Measurements from ENCODE around the gene CRYZL1. TPM values are rescaled to one million over a fixed set of nuclear protein-coding genes. Genes with fewer than 3 reads are reported as not detected.

CRYZL1 gene
- total RNA-seq, 3 donors from 2014 or later = 20.8 to 23.0 (median 22.8) TPM

DNA sequence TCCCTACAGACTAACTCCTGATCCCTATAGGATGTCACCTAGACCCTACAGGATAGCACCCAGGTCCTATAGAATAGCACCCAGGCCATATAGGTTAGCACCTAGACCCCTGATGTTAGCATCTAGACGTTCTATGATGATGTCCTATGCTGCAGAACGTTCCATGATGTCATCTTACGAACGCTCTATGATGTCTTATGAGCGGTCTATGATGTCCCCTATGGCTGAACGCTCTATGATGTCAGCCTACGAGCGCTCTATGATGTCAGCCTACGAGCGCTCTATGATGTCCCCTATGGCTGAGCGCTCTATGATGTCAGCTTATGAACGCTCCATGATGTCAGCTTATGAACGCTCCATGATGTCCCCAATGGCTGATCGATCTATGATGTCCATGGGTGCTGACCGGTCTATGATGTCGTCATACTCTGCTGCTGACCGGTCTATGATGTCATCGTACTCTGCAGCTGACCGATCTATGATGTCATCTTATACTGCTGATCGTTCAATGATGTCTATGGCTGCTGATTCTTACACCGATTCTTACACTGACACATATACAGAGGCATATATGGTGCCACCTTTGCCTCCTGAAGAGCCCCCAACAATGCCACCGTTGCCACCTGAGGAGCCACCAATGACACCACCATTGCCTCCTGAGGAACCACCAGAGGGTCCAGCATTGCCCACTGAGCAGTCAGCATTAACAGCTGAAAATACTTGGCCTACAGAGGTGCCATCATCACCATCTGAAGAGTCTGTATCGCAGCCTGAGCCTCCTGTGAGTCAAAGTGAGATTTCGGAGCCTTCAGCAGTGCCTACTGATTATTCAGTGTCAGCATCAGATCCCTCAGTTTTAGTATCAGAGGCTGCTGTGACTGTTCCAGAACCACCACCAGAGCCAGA lies 89.2 kb downstream of the CRYZL1 start:
- no peak for DNase-seq
- peaks cover 63% of the 10 kb centered on the region for H3K36me3 Mint-ChIP-seq (ENCODE audit: insufficient read depth)
- H3K9me3 Mint-ChIP-seq = no peaks in the 10 kb centered on the region
- H3K27me3 Mint-ChIP-seq (ENCODE audit: low read depth) = no peaks in the 10 kb centered on the region
- H3K4me1 Mint-ChIP-seq (ENCODE audit: low read depth) = peaks cover 45% of the 10 kb centered on the region
- H3K4me3 Mint-ChIP-seq = no peak overlapping the region
- ATAC-seq = peak; percentile 25 to 30

DNA sequence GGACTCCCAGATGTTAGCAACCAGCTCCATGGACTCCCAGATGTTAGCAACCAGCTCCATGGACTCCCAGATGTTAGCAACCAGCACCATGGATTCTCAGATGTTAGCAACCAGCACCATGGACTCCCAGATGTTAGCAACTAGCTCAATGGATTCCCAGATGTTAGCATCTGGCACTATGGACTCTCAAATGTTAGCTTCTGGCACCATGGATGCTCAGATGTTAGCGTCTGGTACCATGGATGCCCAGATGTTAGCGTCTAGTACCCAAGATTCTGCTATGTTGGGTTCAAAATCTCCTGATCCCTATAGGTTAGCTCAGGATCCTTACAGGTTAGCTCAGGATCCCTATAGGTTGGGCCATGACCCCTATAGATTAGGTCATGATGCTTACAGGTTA lies 89.9 kb downstream of the CRYZL1 start:
- H3K9me3 Mint-ChIP-seq = no peaks in the 10 kb centered on the region
- no peaks in the 10 kb centered on the region for H3K27me3 Mint-ChIP-seq (ENCODE audit: low read depth)
- H3K4me3 Mint-ChIP-seq = no peak overlapping the region
- DNase-seq (no peak), ATAC-seq (no peak)
- peaks cover 59% of the 10 kb centered on the region for H3K36me3 Mint-ChIP-seq (ENCODE audit: insufficient read depth)
- peaks cover 44% of the 10 kb centered on the region for H3K4me1 Mint-ChIP-seq (ENCODE audit: low read depth)

DNA sequence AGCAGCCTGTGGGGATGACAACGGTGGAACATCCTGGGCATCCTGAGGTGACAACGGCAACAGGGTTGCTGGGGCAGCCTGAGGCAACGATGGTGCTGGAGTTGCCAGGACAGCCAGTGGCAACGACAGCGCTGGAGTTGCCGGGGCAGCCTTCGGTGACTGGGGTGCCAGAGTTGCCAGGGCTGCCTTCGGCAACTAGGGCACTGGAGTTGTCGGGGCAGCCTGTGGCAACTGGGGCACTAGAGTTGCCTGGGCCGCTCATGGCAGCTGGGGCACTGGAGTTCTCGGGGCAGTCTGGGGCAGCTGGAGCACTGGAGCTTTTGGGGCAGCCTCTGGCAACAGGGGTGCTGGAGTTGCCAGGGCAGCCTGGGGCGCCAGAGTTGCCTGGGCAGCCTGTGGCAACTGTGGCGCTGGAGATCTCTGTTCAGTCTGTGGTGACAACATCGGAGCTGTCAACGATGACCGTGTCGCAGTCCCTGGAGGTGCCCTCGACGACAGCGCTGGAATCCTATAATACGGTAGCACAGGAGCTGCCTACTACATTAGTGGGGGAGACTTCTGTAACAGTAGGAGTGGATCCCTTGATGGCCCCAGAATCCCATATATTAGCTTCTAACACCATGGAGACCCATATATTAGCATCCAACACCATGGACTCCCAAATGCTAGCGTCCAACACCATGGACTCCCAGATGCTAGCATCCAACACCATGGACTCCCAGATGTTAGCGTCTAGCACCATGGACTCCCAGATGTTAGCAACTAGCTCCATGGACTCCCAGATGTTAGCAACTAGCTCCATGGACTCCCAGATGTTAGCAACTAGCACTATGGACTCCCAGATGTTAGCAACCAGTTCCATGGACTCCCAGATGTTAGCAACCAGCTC lies 90.5 kb downstream of the CRYZL1 start:
- no peak overlapping the region for H3K4me3 Mint-ChIP-seq
- no peak for ATAC-seq
- H3K4me1 Mint-ChIP-seq (ENCODE audit: low read depth) = peaks cover 40% of the 10 kb centered on the region
- no peaks in the 10 kb centered on the region for H3K27me3 Mint-ChIP-seq (ENCODE audit: low read depth)
- H3K36me3 Mint-ChIP-seq (ENCODE audit: insufficient read depth) = peaks cover 53% of the 10 kb centered on the region
- H3K9me3 Mint-ChIP-seq = no peaks in the 10 kb centered on the region
- DNase-seq = no peak

DNA sequence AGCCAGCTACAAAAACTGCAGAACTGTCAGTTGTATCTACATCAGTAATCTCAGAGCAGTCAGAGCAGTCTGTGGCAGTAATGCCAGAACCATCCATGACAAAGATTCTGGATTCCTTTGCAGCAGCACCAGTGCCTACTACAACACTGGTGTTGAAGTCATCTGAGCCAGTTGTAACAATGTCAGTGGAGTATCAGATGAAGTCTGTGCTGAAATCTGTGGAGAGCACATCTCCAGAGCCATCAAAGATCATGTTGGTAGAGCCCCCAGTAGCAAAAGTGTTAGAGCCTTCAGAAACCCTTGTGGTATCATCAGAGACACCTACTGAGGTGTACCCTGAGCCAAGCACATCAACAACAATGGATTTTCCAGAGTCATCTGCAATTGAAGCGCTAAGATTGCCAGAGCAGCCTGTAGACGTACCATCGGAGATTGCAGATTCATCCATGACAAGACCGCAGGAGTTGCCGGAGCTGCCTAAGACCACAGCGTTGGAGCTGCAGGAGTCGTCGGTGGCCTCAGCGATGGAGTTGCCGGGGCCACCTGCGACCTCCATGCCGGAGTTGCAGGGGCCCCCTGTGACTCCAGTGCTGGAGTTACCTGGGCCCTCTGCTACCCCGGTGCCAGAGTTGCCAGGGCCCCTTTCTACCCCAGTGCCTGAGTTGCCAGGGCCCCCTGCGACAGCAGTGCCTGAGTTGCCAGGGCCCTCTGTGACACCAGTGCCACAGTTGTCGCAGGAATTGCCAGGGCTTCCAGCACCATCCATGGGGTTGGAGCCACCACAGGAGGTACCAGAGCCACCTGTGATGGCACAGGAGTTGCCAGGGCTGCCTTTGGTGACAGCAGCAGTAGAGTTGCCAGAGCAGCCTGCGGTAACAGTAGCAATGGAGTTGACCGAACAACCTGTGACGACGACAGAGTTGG lies 91.4 kb downstream of the CRYZL1 start:
- no peaks in the 10 kb centered on the region for H3K27me3 Mint-ChIP-seq (ENCODE audit: low read depth)
- no peak for ATAC-seq
- H3K36me3 Mint-ChIP-seq (ENCODE audit: insufficient read depth) = peaks cover 46% of the 10 kb centered on the region
- DNase-seq = no peak
- H3K4me3 Mint-ChIP-seq = no peak overlapping the region
- no peaks in the 10 kb centered on the region for H3K9me3 Mint-ChIP-seq
- H3K4me1 Mint-ChIP-seq (ENCODE audit: low read depth) = peaks cover 40% of the 10 kb centered on the region

DNA sequence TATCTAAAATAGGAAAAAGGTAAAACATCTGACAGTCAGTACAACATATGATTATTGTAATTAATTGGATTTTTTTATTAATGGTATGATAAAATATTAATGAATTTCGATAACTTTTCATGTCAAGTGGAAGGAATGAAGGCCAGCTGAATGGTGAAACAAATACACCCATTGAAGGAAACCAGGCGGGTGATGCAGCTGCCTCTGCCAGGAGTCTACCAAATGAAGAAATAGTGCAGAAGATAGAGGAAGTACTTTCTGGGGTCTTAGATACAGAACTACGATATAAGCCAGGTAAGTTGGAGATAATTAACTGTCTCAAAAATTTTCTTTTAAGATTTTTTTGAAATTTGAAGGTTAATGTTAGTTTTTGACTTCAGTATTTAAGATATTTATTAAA lies 95.5 kb downstream of the CRYZL1 start:
- DNase-seq (no peak), ATAC-seq (no peak)
- Mint-ChIP-seq H3K4me3 (peak overlapping the region; percentile 69), H3K27me3 (ENCODE audit: low read depth) (no peaks in the 10 kb centered on the region), H3K9me3 (no peaks in the 10 kb centered on the region), H3K4me1 (ENCODE audit: low read depth) (peaks cover 31% of the 10 kb centered on the region), H3K36me3 (ENCODE audit: insufficient read depth) (peaks cover 21% of the 10 kb centered on the region)

DNA sequence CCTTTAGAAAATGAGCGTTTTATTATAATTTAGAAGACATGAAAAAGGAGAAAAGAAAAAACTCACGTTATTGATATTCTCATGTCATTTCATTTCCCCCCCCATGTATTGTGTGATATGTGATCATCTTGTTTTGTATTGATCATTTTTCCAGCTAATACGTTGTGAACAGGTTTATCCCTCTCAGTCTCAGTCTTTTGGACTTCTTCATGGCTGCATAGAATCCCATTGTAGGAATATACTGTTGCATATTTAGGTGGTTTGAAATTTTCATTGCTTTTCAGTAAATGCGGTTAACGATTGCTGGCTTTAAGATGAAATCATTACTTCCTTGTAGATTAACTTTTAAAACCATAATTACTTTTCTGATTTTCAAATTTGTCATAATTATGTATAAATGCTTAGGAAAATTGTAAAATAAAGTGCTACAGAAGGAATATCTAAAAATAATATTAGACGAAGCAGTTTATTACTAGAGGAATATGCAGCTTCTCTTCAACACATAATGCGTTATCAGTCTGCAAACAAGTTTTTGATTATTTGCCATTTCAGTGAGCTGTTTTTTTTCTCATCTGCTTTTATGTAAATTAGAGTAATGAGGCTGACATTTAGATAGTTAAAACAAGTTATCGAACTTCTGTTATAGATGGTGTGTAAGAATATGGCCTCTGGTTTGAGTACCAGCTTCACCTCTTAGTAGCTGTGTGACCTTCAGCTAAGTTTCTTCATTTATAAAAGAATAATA lies 96.9 kb downstream of the CRYZL1 start:
- DNase-seq (no peak), ATAC-seq (no peak)
- Mint-ChIP-seq H3K27me3 (ENCODE audit: low read depth) (no peaks in the 10 kb centered on the region), H3K4me1 (ENCODE audit: low read depth) (peaks cover 39% of the 10 kb centered on the region), H3K4me3 (peak overlapping the region; percentile 99), H3K9me3 (no peaks in the 10 kb centered on the region), H3K36me3 (ENCODE audit: insufficient read depth) (peaks cover 17% of the 10 kb centered on the region)

DNA sequence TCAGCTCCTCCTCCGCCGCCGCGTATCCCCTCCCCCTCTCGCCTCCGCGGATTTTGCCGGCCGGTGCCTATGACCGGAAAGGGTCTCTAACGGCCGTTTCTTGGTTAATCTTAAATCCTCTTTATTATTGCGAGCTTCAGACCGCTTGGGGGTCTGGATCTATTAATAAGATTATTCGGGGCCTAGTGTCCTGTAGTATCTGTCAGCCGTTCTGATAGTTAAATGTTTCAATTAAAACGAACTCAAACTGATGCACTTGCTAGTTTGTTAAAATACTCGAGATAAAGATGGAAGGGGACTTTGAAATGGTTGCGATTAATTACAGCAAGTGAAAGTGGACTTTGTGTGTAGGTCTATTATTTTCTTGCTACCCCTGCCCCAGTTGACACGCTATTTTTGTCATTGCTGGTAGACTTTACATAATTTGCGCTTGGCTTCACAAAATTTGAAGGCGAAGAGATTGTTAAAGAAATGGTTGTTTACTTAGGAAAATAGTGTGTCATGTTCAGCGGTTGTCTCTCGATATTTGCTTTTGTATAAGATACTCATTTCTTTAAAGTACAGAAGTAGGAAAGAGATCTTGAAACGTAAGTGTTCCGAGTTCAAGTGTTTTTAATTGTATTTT lies 97.9 kb downstream of the CRYZL1 start:
- DNase-seq = peak; percentile 54
- Mint-ChIP-seq H3K36me3 (ENCODE audit: insufficient read depth) (peaks cover 7% of the 10 kb centered on the region), H3K4me3 (peak overlapping the region; percentile 99), H3K9me3 (no peaks in the 10 kb centered on the region), H3K4me1 (ENCODE audit: low read depth) (peaks cover 36% of the 10 kb centered on the region), H3K27me3 (ENCODE audit: low read depth) (no peaks in the 10 kb centered on the region)
- ATAC-seq = no peak

DNA sequence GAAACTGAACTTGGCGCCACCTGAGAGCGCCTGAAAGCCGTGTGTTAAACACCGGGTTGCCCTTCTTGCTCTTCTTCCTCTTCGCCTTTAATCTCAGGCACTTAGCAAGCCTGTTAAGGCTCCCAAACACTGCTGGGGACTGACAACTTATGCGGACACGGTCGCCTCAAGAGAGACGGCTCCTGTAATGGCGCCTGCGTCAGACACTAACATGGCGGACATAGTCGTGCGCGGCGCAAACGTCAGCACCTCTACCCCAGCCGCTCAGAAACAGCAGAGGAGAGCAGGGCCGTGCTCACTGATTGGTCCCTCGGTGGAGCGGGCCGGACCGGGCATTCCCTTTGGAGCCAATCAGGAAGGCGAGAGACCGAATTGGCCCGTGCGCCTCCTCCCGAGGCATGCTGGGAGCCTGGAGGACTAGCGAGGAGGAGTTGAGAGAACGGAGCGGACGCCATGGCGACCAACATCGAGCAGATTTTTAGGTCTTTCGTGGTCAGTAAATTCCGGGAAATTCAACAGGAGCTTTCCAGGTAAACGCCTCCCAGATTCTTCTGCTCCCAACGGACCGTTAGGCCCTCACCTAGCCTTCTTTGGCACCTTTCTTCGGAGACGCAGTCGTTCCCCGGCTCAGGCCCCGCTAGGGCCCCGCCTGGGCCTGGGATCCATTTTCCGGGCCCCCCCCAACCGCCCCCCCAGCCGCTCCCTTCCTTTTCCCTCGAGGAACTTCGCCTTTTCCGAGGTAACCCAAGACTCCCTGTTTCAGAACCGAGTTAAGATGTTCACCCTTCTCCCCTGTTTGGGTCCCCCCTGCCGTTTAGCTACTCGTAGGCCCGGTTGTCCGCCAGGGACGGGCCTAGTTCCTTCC lies 98.7 kb downstream of the CRYZL1 start, which contains the start of gene SON:
Gene SON (plus strand): TSS at position 399 of the 865 bp plus-strand sequence. CDS start 55 bp downstream, at position 454.
- peaks cover 36% of the 10 kb centered on the region for H3K4me1 Mint-ChIP-seq (ENCODE audit: low read depth)
- ATAC-seq (peak; percentile 92 to 95), DNase-seq (peak; percentile 95)
- H3K4me3 Mint-ChIP-seq = peak within 1 kb of the TSS; percentile 99
- H3K27me3 Mint-ChIP-seq (ENCODE audit: low read depth) = no peaks in the 10 kb centered on the region
- H3K36me3 Mint-ChIP-seq (ENCODE audit: insufficient read depth) = peaks cover 1% of the 10 kb centered on the region
- H3K9me3 Mint-ChIP-seq = no peaks in the 10 kb centered on the region

DNA sequence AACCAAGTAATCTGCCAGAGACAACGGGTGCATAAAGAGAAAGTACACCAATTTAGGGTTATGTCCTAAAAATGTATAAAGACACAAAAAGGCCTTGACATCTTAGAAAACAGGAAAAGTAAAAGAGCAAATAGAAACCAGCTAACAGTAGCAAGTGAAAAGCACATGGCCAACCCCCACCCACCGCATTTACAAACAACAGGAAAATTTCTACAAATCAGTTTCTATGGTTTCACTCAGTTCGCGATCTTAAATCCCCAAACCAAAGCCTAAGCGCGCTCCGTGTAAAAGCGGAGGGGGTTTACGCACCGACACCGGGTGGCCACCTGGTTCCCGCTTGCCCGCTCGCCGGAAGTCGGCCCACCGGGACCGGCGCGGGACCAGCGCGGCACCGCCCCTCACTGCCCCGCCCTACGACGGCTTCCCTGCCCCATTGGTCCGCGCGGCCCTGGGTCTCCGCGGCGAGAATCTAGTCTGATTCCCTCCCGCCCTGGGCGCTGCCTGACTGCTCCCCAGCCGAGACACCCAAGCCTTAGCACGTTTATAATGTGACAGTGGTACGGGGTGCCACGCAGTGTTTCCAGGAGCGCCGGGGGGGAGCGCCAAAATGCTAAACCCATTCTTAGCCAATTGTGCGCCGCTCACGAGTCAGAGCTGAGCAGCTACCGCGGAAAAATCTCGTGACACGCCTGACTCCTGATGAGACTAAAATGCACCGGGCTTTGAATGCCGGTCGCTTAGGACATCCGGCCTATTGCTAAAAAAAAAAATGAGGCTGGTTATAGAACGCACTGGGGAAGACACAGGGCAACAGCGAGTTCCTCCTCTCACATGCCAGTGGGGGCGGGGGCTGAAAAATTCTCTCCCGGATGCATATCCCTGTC lies 99.5 kb downstream of the CRYZL1 start, which contains the start of gene GART:
Gene GART (minus strand): TSS at position 362 of the 884 bp plus-strand sequence. CDS start 2,802 bp downstream, outside the sequence.
- Mint-ChIP-seq H3K27me3 (ENCODE audit: low read depth) (no peaks in the 10 kb centered on the region), H3K4me1 (ENCODE audit: low read depth) (peaks cover 36% of the 10 kb centered on the region), H3K4me3 (peak within 1 kb of the TSS; percentile 99), H3K9me3 (no peaks in the 10 kb centered on the region), H3K36me3 (ENCODE audit: insufficient read depth) (peaks cover 8% of the 10 kb centered on the region)
- peak; percentile 72 to 74 for ATAC-seq
- peak; percentile 74 for DNase-seq

DNA sequence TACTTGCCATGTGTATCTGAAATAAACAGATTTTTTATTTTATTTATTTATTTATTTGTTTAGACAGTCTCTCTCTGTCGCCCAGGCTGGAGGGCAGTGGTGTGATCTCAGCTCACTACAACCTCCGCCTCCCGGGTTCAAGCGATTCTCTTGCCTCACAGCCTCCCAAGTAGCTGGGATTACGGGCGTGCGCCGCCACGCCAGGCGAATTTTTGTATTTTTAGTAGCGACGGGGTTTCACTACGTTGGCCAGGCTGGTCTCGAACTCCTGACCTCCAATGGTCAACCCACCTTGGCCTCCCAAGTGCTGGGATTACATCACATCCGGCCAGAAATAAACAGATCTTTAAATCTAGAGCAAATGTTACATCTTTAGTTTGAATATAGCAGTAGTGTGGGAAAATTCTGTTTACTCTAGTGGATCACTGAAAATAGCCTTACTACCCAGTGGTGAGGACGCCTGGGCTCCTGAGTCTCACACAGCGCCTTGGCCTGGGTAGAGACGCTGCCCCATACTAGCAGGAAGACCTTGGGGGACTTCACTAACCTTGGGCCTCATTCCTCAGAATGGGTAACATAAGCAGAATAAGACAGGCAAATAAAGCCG lies 100.3 kb downstream of the CRYZL1 start:
- DNase-seq (no peak), ATAC-seq (no peak)
- peaks cover 12% of the 10 kb centered on the region for H3K36me3 Mint-ChIP-seq (ENCODE audit: insufficient read depth)
- no peaks in the 10 kb centered on the region for H3K27me3 Mint-ChIP-seq (ENCODE audit: low read depth)
- H3K9me3 Mint-ChIP-seq = no peaks in the 10 kb centered on the region
- peaks cover 34% of the 10 kb centered on the region for H3K4me1 Mint-ChIP-seq (ENCODE audit: low read depth)
- peak overlapping the region; percentile 99 for H3K4me3 Mint-ChIP-seq

DNA sequence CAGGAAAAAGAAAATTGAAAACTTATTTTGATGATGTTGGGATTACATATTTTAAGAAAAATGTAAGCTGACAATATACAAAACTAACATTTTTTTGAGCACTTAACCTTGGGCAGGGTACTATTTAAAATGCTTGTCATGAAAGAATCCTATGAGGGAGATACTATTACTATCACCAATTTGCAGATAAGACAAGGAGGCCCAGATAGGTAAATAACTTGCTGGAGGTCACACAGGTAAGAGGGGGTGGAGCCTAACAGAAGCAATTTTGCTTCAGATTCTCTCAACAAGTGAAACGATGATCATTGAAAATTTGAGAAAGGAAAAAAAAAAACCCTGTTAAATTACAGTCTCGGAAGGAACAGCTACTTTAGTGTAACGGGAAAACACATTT lies 100.8 kb downstream of the CRYZL1 start:
- ATAC-seq (no peak), DNase-seq (no peak)
- Mint-ChIP-seq H3K36me3 (ENCODE audit: insufficient read depth) (peaks cover 12% of the 10 kb centered on the region), H3K4me3 (peak overlapping the region; percentile 99), H3K4me1 (ENCODE audit: low read depth) (peaks cover 29% of the 10 kb centered on the region), H3K9me3 (no peaks in the 10 kb centered on the region), H3K27me3 (ENCODE audit: low read depth) (no peaks in the 10 kb centered on the region)
